HCT116 (cell line): ENCODE measurements around the gene NTMT2. TPM values are rescaled to one million over a fixed set of nuclear protein-coding genes. Genes with fewer than 3 reads are reported as not detected.

Source experiments
- ATAC-seq: fragments of 200-7000 bp; cut with Tn5 transposase; 2 replicates; pipeline ENCODE4 v1.9.1; 2020; ENCODE audit warnings: mild to moderate bottlenecking, moderate library complexity
- BruUV-seq: library from RNA; stranded (reverse); fragments of 400-500 nt; replicated peaks from 2 replicates; lab custom pipeline; 2021; lab: Mats Ljungman, UMichigan
- CTCF ChIA-PET: fragments of 300-600 bp; sonication (Branson Sonifier 250); formaldehyde crosslinking; loops from one replicate; lab custom pipeline; 2021; ENCODE audit warnings: antibody characterized with exemption; lab: Charles Lee
- POLR2A ChIA-PET: fragments of 300-600, 350-600 bp; sonication (Branson Sonifier 250); formaldehyde crosslinking; loops from one replicate; lab custom pipeline; 2021; ENCODE audit warnings: antibody characterized with exemption; lab: Charles Lee
- RAD21 ChIA-PET, 2 experiments: fragments of 300-600 bp; sonication (Branson Sonifier 250); formaldehyde crosslinking; loops; one replicate each; lab custom pipeline; 2023; ENCODE audit warnings: low total read pairs in 2 of 2; ENCODE audit not compliant: uncharacterized antibody in 2 of 2, unreplicated experiment in 2 of 2, low non-redundant PET in 1 of 2; lab: Charles Lee
- DNase-seq: peaks from one replicate; pipeline ENCODE4 v3.0.0-alpha.2; 2010; ENCODE audit warnings: low read depth, low spot score
- H2AFZ ChIP-seq: fragments of 200-600 bp; shearing (Covaris generic), sonication (generic); 2 replicates; pipeline ENCODE4 v1.6.1; 2017; ENCODE audit warnings: low read depth, mixed run types, mixed read lengths, antibody characterized with exemption, low read length; ENCODE audit not compliant: poor library complexity, severe bottlenecking
- H3K27ac ChIP-seq: 2 replicates; pipeline ENCODE4 v1.5.1; 2012; ENCODE audit warnings: low read depth, low read length
- H3K27me3 ChIP-seq: fragments of 200-600 bp; sonication (generic); 2 replicates; pipeline ENCODE4 v1.6.1; 2016; ENCODE audit warnings: mixed run types, low read length, mixed read lengths; ENCODE audit not compliant: insufficient read depth
- H3K36me3 ChIP-seq, 2 experiments: fragments of 200-500 bp in 1 of 2; fragments of 200-600 bp in 1 of 2; sonication (Bioruptor generic) in 1 of 2; sonication (generic) in 1 of 2; 2 replicates each; pipeline versions ENCODE4 v1.5.1 to v1.6.1; 2014 to 2016; ENCODE audit warnings: low read length in 2 of 2, inconsistent platforms in 1 of 2, mixed read lengths in 1 of 2, mixed run types in 1 of 2; ENCODE audit not compliant: insufficient read depth in 2 of 2, control insufficient read depth in 1 of 2
- H3K4me1 ChIP-seq, 2 experiments: fragments of 200-600 bp in 1 of 2; sonication (generic) in 1 of 2; 2 replicates each; pipeline versions ENCODE4 v1.5.1 to v1.6.1; 2012 to 2017; ENCODE audit warnings: low read length in 2 of 2, inconsistent platforms in 1 of 2, mild to moderate bottlenecking in 1 of 2, mixed read lengths in 1 of 2, mixed run types in 1 of 2, moderate library complexity in 1 of 2; ENCODE audit not compliant: insufficient read depth in 2 of 2, control insufficient read depth in 1 of 2
- H3K4me2 ChIP-seq: fragments of 200-600 bp; sonication (generic); 2 replicates; pipeline ENCODE4 v1.6.1; 2017; ENCODE audit warnings: mixed run types, low read length, mixed read lengths
- H3K4me3 ChIP-seq, 2 experiments: fragments of 200-600 bp in 1 of 2; sonication (generic) in 1 of 2; replicated peaks in 1 of 2; 2 replicates each; pipeline ENCODE4 v1.5.1; 2011 to 2016; ENCODE audit warnings: low read length in 2 of 2, control low read depth in 1 of 2, low read depth in 1 of 2, mild to moderate bottlenecking in 1 of 2, mixed read lengths in 1 of 2, mixed run types in 1 of 2
- H3K79me2 ChIP-seq: fragments of 200-600 bp; sonication (generic); 2 replicates; pipeline ENCODE4 v1.6.1; 2017; ENCODE audit warnings: mild to moderate bottlenecking, mixed run types, low read length, moderate library complexity, mixed read lengths; ENCODE audit not compliant: insufficient read depth
- H3K9ac ChIP-seq: fragments of 200-600 bp; sonication (generic); 2 replicates; pipeline ENCODE4 v1.6.1; 2016; ENCODE audit warnings: low read length, mixed read lengths
- H3K9me2 ChIP-seq: fragments of 200-600 bp; sonication (generic), shearing (Covaris generic); 2 replicates; pipeline ENCODE4 v1.6.1; 2017; ENCODE audit warnings: mixed run types, mild to moderate bottlenecking, moderate library complexity; ENCODE audit not compliant: insufficient read depth
- H3K9me3 ChIP-seq, 2 experiments: fragments of 200-500 bp in 1 of 2; fragments of 200-600 bp in 1 of 2; sonication (Bioruptor generic) in 1 of 2; sonication (generic) in 1 of 2; 2 replicates each; pipeline ENCODE4 v1.6.1; 2014 to 2017; ENCODE audit warnings: low read length in 2 of 2, mixed read lengths in 2 of 2, inconsistent platforms in 1 of 2, low read depth in 1 of 2, mild to moderate bottlenecking in 1 of 2, mixed run types in 1 of 2, moderate library complexity in 1 of 2; ENCODE audit not compliant: control insufficient read depth in 1 of 2, insufficient read depth in 1 of 2
- H4K20me1 ChIP-seq: fragments of 200-600 bp; sonication (generic), shearing (Covaris generic); 2 replicates; pipeline ENCODE4 v1.6.1; 2017; ENCODE audit warnings: mixed run types, mild to moderate bottlenecking, moderate library complexity; ENCODE audit not compliant: insufficient read depth
- CEBPB ChIP-seq: IDR thresholded peaks from 2 replicates; pipeline ENCODE4 v1.6.1; 2012; ENCODE audit warnings: low read depth
- ELF1 ChIP-seq: IDR thresholded peaks from 2 replicates; pipeline ENCODE4 v1.6.1; 2012; ENCODE audit warnings: low read depth, borderline replicate concordance
- EZH2 ChIP-seq: fragments of 200-600 bp; sonication (generic); IDR thresholded peaks from 2 replicates; pipeline ENCODE4 v1.6.1; 2017; ENCODE audit warnings: antibody characterized with exemption, mixed run types
- FOSL1 ChIP-seq: IDR thresholded peaks from 2 replicates; pipeline ENCODE4 v1.6.1; 2012; ENCODE audit warnings: low read depth
- JUND ChIP-seq: IDR thresholded peaks from 2 replicates; pipeline ENCODE4 v1.6.1; 2012
- MAX ChIP-seq: IDR thresholded peaks from 2 replicates; pipeline ENCODE4 v1.6.1; 2012
- POLR2A ChIP-seq: IDR thresholded peaks from 2 replicates; pipeline ENCODE4 v1.7.0; 2011; ENCODE audit warnings: borderline replicate concordance; ENCODE audit not compliant: insufficient read depth, insufficient read length; ENCODE audit errors: extremely low read depth
- RAD21 ChIP-seq: IDR thresholded peaks from 2 replicates; pipeline ENCODE4 v1.6.1; 2012; ENCODE audit warnings: low read depth, mild to moderate bottlenecking
- SP1 ChIP-seq: IDR thresholded peaks from 2 replicates; pipeline ENCODE4 v1.6.1; 2012; ENCODE audit warnings: low read depth
- TCF7L2 ChIP-seq: IDR thresholded peaks from 2 replicates; pipeline ENCODE4 v1.7.0; 2011; ENCODE audit warnings: borderline replicate concordance, inconsistent platforms; ENCODE audit not compliant: insufficient read depth, insufficient read length; ENCODE audit errors: extremely low read depth
- YY1 ChIP-seq: IDR thresholded peaks from 2 replicates; pipeline ENCODE4 v1.6.1; 2011; ENCODE audit warnings: low read length, low read depth, moderate library complexity, mild to moderate bottlenecking; ENCODE audit not compliant: insufficient replicate concordance; ENCODE audit errors: extremely low read depth
- ZNF274 ChIP-seq: fragments of 200-500 bp; sonication (Bioruptor generic); IDR thresholded peaks from 2 replicates; pipeline ENCODE4 v1.6.1; 2014; ENCODE audit warnings: mild to moderate bottlenecking, low read depth, low read length, inconsistent platforms
- intact Hi-C: fragments of 100-400 bp; cut with micrococcal nuclease; formaldehyde crosslinking; loops from 2 replicates; pipeline ENCODE4 v1.10.0; 2022
- total RNA-seq: library from RNA; stranded (reverse); gene quantifications from one replicate; pipeline ENCODE4 v1.2.1, GENCODE V29; 2021; ENCODE audit not compliant: unreplicated experiment

The NTMT2 gene
- total RNA-seq, 1 experiment from 2014 or later, result not detected

- CTCF ChIA-PET, result no interaction called here
- POLR2A ChIA-PET, result no interaction called here
These were observed 58.4 kb downstream of the NTMT2 start for GRCh38 chr1:170204121-170204520.

GRCh38 chr1:170205301-170205700 is 59.5 kb downstream of the NTMT2 start:
- ATAC-seq, result no peak
- Histone ChIP-seq H3K27ac (no peak overlapping the region), H4K20me1 (no peaks in the 10 kb centered on the region), H3K9me2 (no peaks in the 10 kb centered on the region), H3K4me1 (no peaks in the 10 kb centered on the region), H3K27me3 (no peaks in the 10 kb centered on the region), H3K4me2 (no peak overlapping the region), H3K36me3 (no peaks in the 10 kb centered on the region), H3K79me2 (no peaks in the 10 kb centered on the region), H3K9me3 (no peaks in the 10 kb centered on the region), H3K4me3 (no peak overlapping the region), H3K9ac (no peak overlapping the region), H2AFZ (no peak overlapping the region)
- TF ChIP-seq EZH2 (no peak), MAX (no peak), ZNF274 (no peak), JUND (no peak), FOSL1 (0 out of 2 replicates have a peak, but pooled peaks have one; percentile 15), SP1 (no peak)
- ChIA-PET CTCF (no interaction called here), RAD21 (no interaction called here), POLR2A (no interaction called here)
- no TSS peak for BruUV-seq
- no peak for DNase-seq
- intact Hi-C loops, result no loop called here

More at GRCh38 chr1:170204121-170204520, 58.4 kb downstream of the NTMT2 start:
- DNase-seq, result no peak
- Histone ChIP-seq H3K79me2 (no peaks in the 10 kb centered on the region), H2AFZ (no peak overlapping the region), H3K4me2 (no peak overlapping the region), H3K4me3 (no peak overlapping the region), H3K36me3 (no peaks in the 10 kb centered on the region), H3K9me2 (no peaks in the 10 kb centered on the region), H3K9me3 (no peaks in the 10 kb centered on the region), H3K27me3 (no peaks in the 10 kb centered on the region), H3K4me1 (no peaks in the 10 kb centered on the region), H4K20me1 (no peaks in the 10 kb centered on the region), H3K27ac (no peak overlapping the region), H3K9ac (no peak overlapping the region)
- BruUV-seq, result no TSS peak
- intact Hi-C loops, result no loop called here
- no peak for TF ChIP-seq YY1
- no peak for TF ChIP-seq ELF1
- TF ChIP-seq EZH2, result no peak
- TF ChIP-seq POLR2A, result no peak
- no peak for TF ChIP-seq RAD21
- TF ChIP-seq CEBPB, result no peak
- TF ChIP-seq MAX, result no peak
- no peak for TF ChIP-seq SP1
- TF ChIP-seq TCF7L2, result no peak
- RAD21 ChIA-PET, result no interaction called here
- no peak for ATAC-seq
